OCI-LY7 (cell line): ENCODE data around the gene PNO1. TPM values are rescaled to one million over a fixed set of nuclear protein-coding genes. Genes with fewer than 3 reads are reported as not detected.

Experiments used
- BruUV-seq: library from RNA; stranded (reverse); fragments of 400-500 nt; replicated peaks from 2 replicates; lab custom pipeline; 2021; lab: Mats Ljungman, UMichigan
- CTCF ChIA-PET: fragments of 300-600 bp; sonication (Branson Sonifier 250); formaldehyde crosslinking; loops from one replicate; lab custom pipeline; 2022; ENCODE audit warnings: antibody characterized with exemption; ENCODE audit not compliant: unreplicated experiment; lab: Charles Lee
- POLR2A ChIA-PET: fragments of 300-600 bp; sonication (Branson Sonifier 250); formaldehyde crosslinking; loops from one replicate; lab custom pipeline; 2022; ENCODE audit warnings: antibody characterized with exemption; lab: Charles Lee
- DNase-seq: peaks from one replicate; pipeline ENCODE4 v3.0.0-alpha.2; 2015; ENCODE audit warnings: low spot score
- H2AFZ ChIP-seq: fragments of 200-600 bp; sonication (generic), shearing (Covaris generic); 2 replicates; pipeline ENCODE4 v1.6.1; 2014; ENCODE audit warnings: mild to moderate bottlenecking, antibody characterized with exemption, low read length, moderate library complexity
- H3K27ac ChIP-seq: fragments of 200-600 bp; sonication (generic); 2 replicates; pipeline ENCODE4 v1.5.1; 2014; ENCODE audit warnings: mixed run types, low read depth, mild to moderate bottlenecking, moderate library complexity, low read length, inconsistent platforms; ENCODE audit not compliant: poor library complexity, severe bottlenecking
- H3K36me3 ChIP-seq: fragments of 200-600 bp; sonication (generic); 2 replicates; pipeline ENCODE4 v1.6.1; 2014; ENCODE audit warnings: mild to moderate bottlenecking, antibody characterized with exemption, low read length, moderate library complexity, mixed read lengths; ENCODE audit not compliant: insufficient read depth
- H3K4me1 ChIP-seq: fragments of 200-600 bp; sonication (generic); 2 replicates; pipeline ENCODE4 v1.5.1; 2014; ENCODE audit warnings: mild to moderate bottlenecking, low read length; ENCODE audit not compliant: insufficient read depth, poor library complexity, severe bottlenecking
- H3K4me2 ChIP-seq: fragments of 200-600 bp; sonication (generic); 2 replicates; pipeline ENCODE4 v1.6.1; 2014; ENCODE audit warnings: mild to moderate bottlenecking, low read length
- H3K4me3 ChIP-seq: fragments of 200-600 bp; sonication (generic); 2 replicates; pipeline ENCODE4 v1.5.1; 2014; ENCODE audit warnings: mild to moderate bottlenecking, low read depth, low read length; ENCODE audit not compliant: poor library complexity, severe bottlenecking
- H3K79me2 ChIP-seq: fragments of 200-600 bp; sonication (generic); 2 replicates; pipeline ENCODE4 v1.6.1; 2016; ENCODE audit warnings: low read depth, mild to moderate bottlenecking, low read length, moderate library complexity, mixed read lengths; ENCODE audit not compliant: insufficient read depth
- H3K9me2 ChIP-seq: fragments of 200-600 bp; sonication (generic); 2 replicates; pipeline ENCODE4 v1.6.1; 2016; ENCODE audit warnings: mild to moderate bottlenecking, low read length, mixed read lengths; ENCODE audit not compliant: insufficient read depth
- H3K9me3 ChIP-seq: fragments of 200-600 bp; sonication (generic); 2 replicates; pipeline ENCODE4 v1.6.1; 2014; ENCODE audit warnings: mild to moderate bottlenecking, mixed run types, low read length, mixed read lengths
- H4K20me1 ChIP-seq: fragments of 200-600 bp; sonication (generic); 2 replicates; pipeline ENCODE4 v1.6.1; 2014; ENCODE audit warnings: mild to moderate bottlenecking, antibody characterized with exemption, low read length, moderate library complexity, mixed read lengths; ENCODE audit not compliant: insufficient read depth
- CTCF ChIP-seq: fragments of 200-600 bp; sonication (generic); conservative IDR thresholded peaks from 2 replicates; pipeline ENCODE4 v1.5.1; 2014; ENCODE audit warnings: mild to moderate bottlenecking, antibody characterized with exemption, low read length, moderate library complexity, mixed read lengths
- EZH2phosphoT487 ChIP-seq: fragments of 200-600 bp; sonication (generic); IDR thresholded peaks from 2 replicates; pipeline ENCODE4 v1.6.1; 2018; ENCODE audit warnings: low read depth, borderline replicate concordance, mild to moderate bottlenecking, mixed run types, antibody characterized with exemption, low read length, moderate library complexity, mixed read lengths
- intact Hi-C: fragments of 100-400 bp; cut with micrococcal nuclease; formaldehyde crosslinking; loops from one replicate; pipeline ENCODE4 v1.10.0; 2022; ENCODE audit not compliant: unreplicated experiment
- total RNA-seq, 2 experiments: library from RNA; depleted of rRNA in 1 of 2; stranded (reverse); fragments of >200 nt in 1 of 2; shearing (Covaris generic) in 1 of 2; gene quantifications; 2 replicates each; pipeline ENCODE4 v1.2.3, GENCODE V29; 2014 to 2022

Gene PNO1
- total RNA-seq, 2 experiments from 2014 or later: 18.6 to 22.5 TPM

GRCh38 chr2:68214381-68214780, 56.7 kb downstream of the PNO1 start:
- no peaks in the 10 kb centered on the region for H3K9me3 ChIP-seq
- peaks cover 98% of the 10 kb centered on the region for H3K79me2 ChIP-seq
- no peak overlapping the region for H3K4me3 ChIP-seq
- H3K9me2 ChIP-seq: no peaks in the 10 kb centered on the region
- peak overlapping the region; percentile 23 for H3K27ac ChIP-seq
- intact Hi-C loops: no loop called here
- no TSS peak for BruUV-seq
- ChIA-PET CTCF (no interaction called here), POLR2A (interaction anchor here (0.6 to 1.3 kb wide), 6 partner anchors 11 to 87 kb away, joined by 3 to 4 read pairs (median 3); partner anchors contain the start of gene PPP3R1)
- TF ChIP-seq CTCF (no peak), EZH2phosphoT487 (no peak)
- H2AFZ ChIP-seq: no peak overlapping the region
- H4K20me1 ChIP-seq: peaks cover 47% of the 10 kb centered on the region
- peaks cover 75% of the 10 kb centered on the region for H3K36me3 ChIP-seq
- H3K4me1 ChIP-seq: peaks cover 46% of the 10 kb centered on the region
- peak overlapping the region; percentile 41 for H3K4me2 ChIP-seq
- no peak for DNase-seq

GRCh38 chr2:68216454-68217310, 59.0 kb downstream of the PNO1 start:
- peaks cover 57% of the 10 kb centered on the region for H4K20me1 ChIP-seq
- ChIA-PET CTCF (no interaction called here), POLR2A (interaction anchor here (0.7 to 1.3 kb wide), 7 partner anchors 10 to 82 kb away, joined by 3 to 11 read pairs (median 4); no protein-coding TSS in a partner anchor)
- peaks cover 4% of the 10 kb centered on the region; the same call in 1 of the 2 replicates for H3K9me3 ChIP-seq
- H3K36me3 ChIP-seq: peaks cover 77% of the 10 kb centered on the region
- BruUV-seq: no TSS peak
- H3K4me2 ChIP-seq: no peak overlapping the region
- H3K4me3 ChIP-seq: no peak overlapping the region
- H3K9me2 ChIP-seq: no peaks in the 10 kb centered on the region
- peaks cover 55% of the 10 kb centered on the region for H3K4me1 ChIP-seq
- no peak overlapping the region for H3K27ac ChIP-seq
- no peak for DNase-seq
- TF ChIP-seq CTCF (no peak), EZH2phosphoT487 (no peak)
- H3K79me2 ChIP-seq: peaks cover 100% of the 10 kb centered on the region
- H2AFZ ChIP-seq: no peak overlapping the region
- intact Hi-C loops: no loop called here

- 0 out of 2 replicates have a peak overlapping the region, but pooled peaks have one; percentile 11 for H3K4me2 ChIP-seq
- no peak for DNase-seq
- intact Hi-C loops: no loop called here
- peaks cover 55% of the 10 kb centered on the region for H3K4me1 ChIP-seq
- H3K79me2 ChIP-seq: peaks cover 100% of the 10 kb centered on the region
- H3K27ac ChIP-seq: no peak overlapping the region
- TF ChIP-seq CTCF: no peak
- no peak for TF ChIP-seq EZH2phosphoT487
- peaks cover 53% of the 10 kb centered on the region for H4K20me1 ChIP-seq
- peaks cover 77% of the 10 kb centered on the region for H3K36me3 ChIP-seq
- POLR2A ChIA-PET: interaction anchor here (0.7 to 1.8 kb wide), 6 partner anchors 8 to 36 kb away, joined by 3 to 8 read pairs (median 4); no protein-coding TSS in a partner anchor
- peaks cover 14% of the 10 kb centered on the region for H3K9me3 ChIP-seq
- H2AFZ ChIP-seq: no peak overlapping the region
- H3K9me2 ChIP-seq: no peaks in the 10 kb centered on the region
- CTCF ChIA-PET: no interaction called here
- H3K4me3 ChIP-seq: no peak overlapping the region
- BruUV-seq: no TSS peak
Observed at GRCh38 chr2:68217729-68218128, 60.0 kb downstream of the PNO1 start.
